Smooth muscle cell (in vitro differentiated cells): ENCODE data around the gene PDZD2. TPM values are rescaled to one million over a fixed set of nuclear protein-coding genes. Genes with fewer than 3 reads are reported as not detected.

Experiments
- DNase-seq: peaks from one replicate; lab custom pipeline; 2025; ENCODE audit not compliant: unreplicated experiment; lab: John Stamatoyannopoulos, UW
- H2AFZ ChIP-seq: fragments of 200-600 bp; sonication (generic); 2 replicates; pipeline ENCODE4 v1.6.0; 2016; ENCODE audit warnings: antibody characterized with exemption, low read depth, mild to moderate bottlenecking
- H3F3A ChIP-seq: fragments of 200-600 bp; sonication (generic); 2 replicates; pipeline ENCODE4 v1.6.0; 2017; ENCODE audit warnings: antibody characterized with exemption, low read depth
- H3K27ac ChIP-seq: fragments of 200-600 bp; sonication (generic); 2 replicates; pipeline ENCODE4 v1.5.1; 2016; ENCODE audit warnings: low read depth, mild to moderate bottlenecking
- H3K27me3 ChIP-seq: fragments of 200-600 bp; sonication (generic); 2 replicates; pipeline ENCODE4 v1.6.1; 2016; ENCODE audit warnings: low read depth, mild to moderate bottlenecking
- H3K36me3 ChIP-seq: fragments of 200-600 bp; sonication (generic); 2 replicates; pipeline ENCODE4 v1.5.1; 2016; ENCODE audit warnings: low read depth
- H3K4me1 ChIP-seq: fragments of 200-600 bp; sonication (generic); 2 replicates; pipeline ENCODE4 v1.5.1; 2016; ENCODE audit warnings: low read depth
- H3K4me2 ChIP-seq: fragments of 200-600 bp; sonication (generic); 2 replicates; pipeline ENCODE4 v1.6.0; 2016; ENCODE audit warnings: mild to moderate bottlenecking
- H3K4me3 ChIP-seq: fragments of 200-600 bp; sonication (generic); 2 replicates; pipeline ENCODE4 v1.5.1; 2016; ENCODE audit warnings: mild to moderate bottlenecking
- H3K79me2 ChIP-seq: fragments of 200-600 bp; sonication (generic); 2 replicates; pipeline ENCODE4 v1.6.0; 2016; ENCODE audit warnings: low read depth, mild to moderate bottlenecking
- H3K9ac ChIP-seq: fragments of 200-600 bp; sonication (generic); 2 replicates; pipeline ENCODE4 v1.6.0; 2016; ENCODE audit warnings: low read depth
- H3K9me3 ChIP-seq: fragments of 200-600 bp; sonication (generic); replicated peaks from 2 replicates; pipeline ENCODE4 v1.5.1; 2016; ENCODE audit warnings: low read depth
- H4K20me1 ChIP-seq: fragments of 200-600 bp; sonication (generic); 2 replicates; pipeline ENCODE4 v1.6.0; 2016; ENCODE audit warnings: low read depth
- WGBS: methylation state at CpG from one replicate; pipeline ENCODE4 v1.1.7; 2016; ENCODE audit warnings: low lambda C conversion rate; 5-methylcytosine and 5-hydroxymethylcytosine counted together
- polyA plus RNA-seq: library from polyadenylated mRNA; unstranded; fragments of >200 nt; fragmentation: Nextera tagmentation; extraction: Ambion mirVana; gene quantifications from 2 replicates; pipeline ENCODE4 v1.2.1, GENCODE V29; 2016
- total RNA-seq: library from RNA; depleted of rRNA; stranded (reverse); fragments of >200 nt; gene quantifications from 2 replicates; pipeline ENCODE4 v1.2.3, GENCODE V29; 2014
- TF ChIP-seq, protein P1 (sequence below): fragments of 200-600 bp; sonication (generic); IDR thresholded peaks from 2 replicates; pipeline ENCODE4 v1.5.1; 2017; ENCODE audit warnings: borderline replicate concordance, mild to moderate bottlenecking, antibody characterized with exemption; ENCODE audit not compliant: insufficient read depth, poor library complexity, severe bottlenecking

The PDZD2 gene
- total and polyA plus RNA-seq, 2 experiments from 2014 or later: 3.2 to 4.1 TPM

DNA sequence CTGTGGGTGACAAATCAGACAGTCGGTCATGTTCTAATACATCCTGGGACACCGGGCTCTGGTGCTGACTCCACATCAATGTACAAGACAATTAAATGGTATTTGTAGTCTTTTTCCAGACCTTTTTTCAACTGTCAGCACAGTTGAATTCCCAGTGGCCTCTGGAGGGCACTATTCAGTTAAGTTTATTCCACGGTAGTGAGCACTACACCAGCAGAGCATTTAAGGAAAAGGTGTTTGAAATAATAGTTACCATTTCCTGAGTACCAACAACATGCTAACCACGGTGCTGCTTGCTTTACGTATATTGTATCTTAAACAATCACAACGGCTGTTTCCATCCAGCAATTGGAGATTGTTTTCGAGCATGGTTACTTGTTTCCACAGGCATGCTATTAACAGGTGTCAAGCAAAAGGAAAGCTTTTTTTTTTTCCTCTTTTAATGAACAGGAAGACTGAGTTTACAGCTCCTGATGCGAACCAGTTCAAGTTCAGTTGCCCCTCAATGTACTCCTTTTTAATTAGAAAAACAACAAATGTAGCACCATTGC is 186.7 kb downstream of the PDZD2 start:
- no peaks in the 10 kb centered on the region for H3K4me1 ChIP-seq
- H2AFZ ChIP-seq: no peak overlapping the region
- peaks cover 8% of the 10 kb centered on the region for H3K9me3 ChIP-seq
- no peak overlapping the region for H3K4me2 ChIP-seq
- no peaks in the 10 kb centered on the region for H4K20me1 ChIP-seq
- H3K36me3 ChIP-seq: no peaks in the 10 kb centered on the region
- H3K9ac ChIP-seq: no peak overlapping the region
- no peak for DNase-seq
- H3F3A ChIP-seq: no peaks in the 10 kb centered on the region
- H3K27me3 ChIP-seq: no peaks in the 10 kb centered on the region
- no peaks in the 10 kb centered on the region for H3K79me2 ChIP-seq
- H3K4me3 ChIP-seq: no peak overlapping the region
- TF ChIP-seq, protein P1, sequence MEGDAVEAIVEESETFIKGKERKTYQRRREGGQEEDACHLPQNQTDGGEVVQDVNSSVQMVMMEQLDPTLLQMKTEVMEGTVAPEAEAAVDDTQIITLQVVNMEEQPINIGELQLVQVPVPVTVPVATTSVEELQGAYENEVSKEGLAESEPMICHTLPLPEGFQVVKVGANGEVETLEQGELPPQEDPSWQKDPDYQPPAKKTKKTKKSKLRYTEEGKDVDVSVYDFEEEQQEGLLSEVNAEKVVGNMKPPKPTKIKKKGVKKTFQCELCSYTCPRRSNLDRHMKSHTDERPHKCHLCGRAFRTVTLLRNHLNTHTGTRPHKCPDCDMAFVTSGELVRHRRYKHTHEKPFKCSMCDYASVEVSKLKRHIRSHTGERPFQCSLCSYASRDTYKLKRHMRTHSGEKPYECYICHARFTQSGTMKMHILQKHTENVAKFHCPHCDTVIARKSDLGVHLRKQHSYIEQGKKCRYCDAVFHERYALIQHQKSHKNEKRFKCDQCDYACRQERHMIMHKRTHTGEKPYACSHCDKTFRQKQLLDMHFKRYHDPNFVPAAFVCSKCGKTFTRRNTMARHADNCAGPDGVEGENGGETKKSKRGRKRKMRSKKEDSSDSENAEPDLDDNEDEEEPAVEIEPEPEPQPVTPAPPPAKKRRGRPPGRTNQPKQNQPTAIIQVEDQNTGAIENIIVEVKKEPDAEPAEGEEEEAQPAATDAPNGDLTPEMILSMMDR: peak; percentile 70
- 29% methylated on average over 8 of the region's 8 CpGs for WGBS
- no peak overlapping the region for H3K27ac ChIP-seq

DNA sequence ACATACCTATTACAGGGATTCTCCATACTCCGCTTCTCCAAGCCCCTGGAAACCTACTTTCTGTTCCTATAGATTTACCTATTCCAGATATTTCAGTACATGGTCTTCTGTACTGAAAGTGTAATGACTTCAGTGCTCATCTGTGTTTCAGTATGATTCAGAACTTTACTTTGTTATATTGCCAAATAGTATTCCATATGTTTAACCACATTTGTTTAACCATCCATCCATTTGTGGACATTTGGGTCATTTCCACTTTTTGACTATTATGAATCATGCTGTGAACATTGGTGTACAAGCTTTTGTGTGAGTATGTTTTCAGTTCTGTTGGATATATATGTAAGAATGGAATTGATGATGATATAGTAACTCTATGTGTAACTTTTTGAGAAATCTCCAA is 188.9 kb downstream of the PDZD2 start:
- no peaks in the 10 kb centered on the region for H3K4me1 ChIP-seq
- H3K9ac ChIP-seq: no peak overlapping the region
- H3F3A ChIP-seq: no peaks in the 10 kb centered on the region
- no peaks in the 10 kb centered on the region for H4K20me1 ChIP-seq
- no peaks in the 10 kb centered on the region for H3K36me3 ChIP-seq
- TF ChIP-seq, protein P1: no peak
- no peaks in the 10 kb centered on the region for H3K27me3 ChIP-seq
- H3K4me3 ChIP-seq: no peak overlapping the region
- H3K4me2 ChIP-seq: no peak overlapping the region
- no peaks in the 10 kb centered on the region for H3K79me2 ChIP-seq
- WGBS: 93% methylated on average over 1 of the region's 1 CpG
- DNase-seq: no peak
- H2AFZ ChIP-seq: no peak overlapping the region
- H3K27ac ChIP-seq: no peak overlapping the region
- H3K9me3 ChIP-seq: peaks cover 8% of the 10 kb centered on the region

DNA sequence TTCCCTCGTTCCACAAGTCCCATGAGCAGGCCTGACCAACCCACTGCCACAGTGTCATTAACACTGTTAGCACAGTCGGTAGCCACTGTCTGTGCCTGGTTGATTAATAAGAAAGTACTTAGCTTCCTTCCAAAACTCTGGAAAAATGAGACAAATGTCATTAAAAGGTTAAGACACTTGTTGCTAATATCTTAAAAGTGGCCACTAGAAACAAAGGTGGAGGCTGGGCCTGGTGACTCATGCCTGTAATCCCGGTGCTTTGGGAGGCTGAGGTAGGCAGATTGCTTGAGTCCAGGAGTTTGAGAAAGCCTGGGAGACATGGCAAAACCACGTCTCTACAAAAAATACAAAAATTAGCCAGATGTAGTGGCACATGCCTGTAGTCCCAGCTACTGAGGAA is 194.0 kb downstream of the PDZD2 start:
- Histone ChIP-seq H3K27ac (no peak overlapping the region), H3K4me1 (no peaks in the 10 kb centered on the region), H3K4me2 (no peak overlapping the region), H3K27me3 (no peaks in the 10 kb centered on the region), H3K9me3 (peaks cover 8% of the 10 kb centered on the region), H3K9ac (no peak overlapping the region), H3K79me2 (no peaks in the 10 kb centered on the region), H3F3A (no peaks in the 10 kb centered on the region), H4K20me1 (no peaks in the 10 kb centered on the region), H3K4me3 (no peak overlapping the region), H3K36me3 (no peaks in the 10 kb centered on the region), H2AFZ (no peak overlapping the region)
- TF ChIP-seq, protein P1: no peak
- WGBS: 42% methylated on average over 4 of the region's 4 CpGs
- no peak for DNase-seq

DNA sequence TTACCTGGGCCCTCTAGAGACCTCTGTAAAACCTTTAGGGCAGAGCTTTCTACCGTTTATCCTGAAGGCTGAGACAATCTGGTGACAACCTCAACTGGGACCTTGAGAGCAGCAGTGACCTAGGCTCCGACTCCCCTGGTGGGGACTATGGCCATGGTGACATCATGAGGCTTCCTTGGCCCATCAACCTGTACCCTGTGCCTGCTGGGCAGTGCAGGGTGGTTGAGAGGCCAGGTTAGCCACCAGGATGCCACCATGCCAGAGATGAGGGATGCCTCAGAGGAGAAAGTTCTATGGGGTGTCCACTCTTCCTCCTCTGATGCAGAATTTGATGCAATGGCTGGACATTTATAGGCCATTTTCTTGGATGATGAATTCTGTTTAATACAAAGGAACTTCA is 194.8 kb downstream of the PDZD2 start:
- TF ChIP-seq, protein P1: no peak
- Histone ChIP-seq H3K9me3 (peaks cover 3% of the 10 kb centered on the region), H3F3A (no peaks in the 10 kb centered on the region), H3K4me1 (no peaks in the 10 kb centered on the region), H3K27ac (no peak overlapping the region), H4K20me1 (no peaks in the 10 kb centered on the region), H3K27me3 (no peaks in the 10 kb centered on the region), H3K36me3 (no peaks in the 10 kb centered on the region), H3K9ac (no peak overlapping the region), H3K4me2 (no peak overlapping the region), H2AFZ (no peak overlapping the region), H3K4me3 (no peak overlapping the region), H3K79me2 (no peaks in the 10 kb centered on the region)
- 41% methylated on average over 2 of the region's 2 CpGs for WGBS
- no peak for DNase-seq
